Activated CD4-positive, CD25-positive, alpha-beta regulatory T cell treated with anti-CD3 and anti-CD28 coated beads, Interleukin-2, amount 50 U/mL, for 16 hours (primary cell): ENCODE data around the gene ASPHD1.

ENCODE experiments used
- DNase-seq: peaks from one replicate; pipeline ENCODE4 v3.0.0-alpha.2; 2020; ENCODE audit warnings: low read depth, low spot score

ASPHD1 gene

GRCh38 chr16:29943846-29944799 lies 43.8 kb downstream of the ASPHD1 start:
- no peak for DNase-seq

- DNase-seq = no peak
These were observed 47.6 kb downstream of the ASPHD1 start for GRCh38 chr16:29947897-29948296.

GRCh38 chr16:29950806-29951461 lies 50.6 kb downstream of the ASPHD1 start:
- DNase-seq = no peak

GRCh38 chr16:29951625-29952365 lies 51.5 kb downstream of the ASPHD1 start:
- no peak for DNase-seq
